C1 segment of cervical spinal cord (tissue), 14 donors: ENCODE results near the gene CFAP97.
"Not testable (repeated sequence)": the region's sequence is repeated elsewhere in the genome, so short reads cannot be mapped to it uniquely, and the experiment has no call there.

Experiments used
- DNase-seq, 14 donors: peaks; one replicate each; lab custom pipeline; 2025; lab: John Stamatoyannopoulos, UW

CFAP97 gene

DNA sequence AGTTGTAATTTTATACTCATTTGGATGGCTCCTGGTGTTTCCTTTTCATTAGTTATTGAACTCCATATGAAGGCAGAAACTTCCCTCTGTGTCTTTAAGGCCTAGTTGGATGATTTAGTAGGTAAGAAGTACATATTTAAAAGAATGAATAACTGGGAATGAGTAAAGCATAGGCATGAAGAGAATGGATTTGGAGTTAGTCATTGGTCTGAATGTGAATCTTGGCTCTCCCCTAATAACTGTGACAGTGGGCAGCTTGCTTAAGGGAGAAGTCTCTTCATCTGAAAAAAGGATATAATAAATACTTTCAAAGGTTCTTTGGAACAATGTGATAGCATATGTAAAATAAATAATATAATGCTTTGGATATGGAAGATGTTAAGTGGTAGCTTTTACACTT, 18.8 kb upstream of the CFAP97 start:
- no peak for DNase-seq

DNA sequence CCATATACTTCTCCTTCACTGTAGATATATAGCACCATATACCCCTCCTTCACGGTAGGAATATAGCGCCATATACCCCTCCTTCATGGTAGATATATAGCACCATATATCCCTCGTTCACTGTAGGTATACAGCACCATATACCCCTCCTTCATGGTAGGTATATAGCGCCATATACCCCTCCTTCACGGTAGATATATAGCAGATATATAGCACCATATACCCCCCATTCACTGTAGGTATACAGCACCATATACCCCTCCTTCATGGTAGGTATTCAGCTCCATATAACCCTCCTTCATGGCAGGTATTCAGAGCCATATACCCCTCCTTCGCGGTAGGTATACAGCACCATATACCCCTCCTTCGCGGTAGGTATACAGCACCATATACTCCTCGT, 18.1 kb upstream of the CFAP97 start:
- no peak for DNase-seq

DNA sequence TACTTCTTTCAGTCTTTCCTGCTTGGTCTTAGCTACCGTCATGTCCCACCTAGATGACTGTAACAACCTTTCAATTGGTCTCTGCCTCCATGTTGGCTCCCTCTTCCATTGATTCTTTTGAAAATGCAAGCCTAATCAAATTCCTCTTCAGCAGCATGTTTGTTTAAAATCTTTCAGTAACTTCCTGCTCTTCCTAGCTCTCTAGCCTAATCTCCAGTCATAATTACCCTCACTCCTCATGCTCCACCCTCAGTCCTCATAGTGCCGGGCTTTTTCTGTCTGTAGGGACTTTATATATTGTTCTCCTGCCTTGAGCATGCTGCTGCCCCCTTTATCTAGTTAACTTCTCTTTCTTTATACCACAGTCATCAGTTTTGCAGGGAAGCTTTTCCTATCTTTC, 17.7 kb upstream of the CFAP97 start:
- no peak for DNase-seq

DNA sequence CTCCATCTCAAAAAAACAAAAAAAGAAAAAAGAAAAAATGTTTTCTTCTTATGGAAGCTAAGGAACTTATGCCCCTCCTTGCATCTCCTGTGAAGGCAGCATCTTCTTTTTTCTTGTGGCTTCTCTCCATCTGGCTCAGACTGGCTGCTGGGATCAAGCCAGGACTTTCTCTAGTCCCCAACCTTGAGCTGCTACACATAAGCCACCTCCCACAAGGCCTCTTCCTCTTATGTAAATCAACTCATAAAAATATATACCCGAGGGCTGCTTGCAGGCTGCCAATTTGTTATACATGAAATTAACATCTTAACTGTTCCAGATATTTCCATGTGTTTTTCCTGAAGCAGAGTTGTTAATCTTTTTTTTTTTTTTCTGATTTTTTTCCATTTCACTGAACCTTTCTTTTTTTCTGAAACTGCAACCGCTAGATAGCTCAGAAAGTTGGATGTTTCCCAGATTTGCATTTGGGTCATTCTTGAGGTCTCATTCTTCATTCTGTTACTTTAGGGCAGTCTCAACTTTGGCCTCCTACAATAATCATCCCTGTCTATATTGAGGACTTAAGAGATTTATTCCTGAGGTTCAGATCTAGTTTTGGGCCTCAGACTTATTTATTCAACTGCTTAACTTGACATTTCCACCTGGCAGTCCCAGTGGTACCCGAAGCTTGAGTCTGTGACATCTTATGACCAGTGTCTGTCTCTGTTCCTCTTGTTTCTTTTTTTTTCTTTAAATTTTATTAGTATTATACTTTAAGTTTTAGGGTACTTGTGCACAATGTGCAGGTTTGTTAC, 15.9 kb upstream of the CFAP97 start:
- peak in 3 of 14 donors; percentile 18 to 67 (median 25) for DNase-seq

DNA sequence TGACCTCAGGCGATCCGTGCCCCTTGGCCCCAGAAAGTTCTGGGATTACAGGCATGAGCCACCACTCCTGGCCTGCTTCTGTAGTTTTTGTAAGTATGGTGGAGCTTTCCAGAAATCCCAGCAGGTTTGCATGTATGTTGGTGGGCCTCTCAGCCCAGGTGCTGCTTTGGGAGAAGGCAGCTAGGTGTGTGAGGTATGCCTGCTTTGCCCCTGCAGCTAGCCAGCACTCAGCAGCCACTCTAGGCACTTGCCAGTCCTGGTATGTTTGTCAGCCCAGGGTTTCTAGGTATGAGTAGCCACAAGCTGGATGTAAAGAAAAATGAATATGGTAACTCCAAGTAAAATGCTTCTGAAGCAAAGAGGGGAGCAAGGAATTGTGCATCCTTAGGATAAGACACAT, 14.5 kb upstream of the CFAP97 start:
- DNase-seq, result no peak

DNA sequence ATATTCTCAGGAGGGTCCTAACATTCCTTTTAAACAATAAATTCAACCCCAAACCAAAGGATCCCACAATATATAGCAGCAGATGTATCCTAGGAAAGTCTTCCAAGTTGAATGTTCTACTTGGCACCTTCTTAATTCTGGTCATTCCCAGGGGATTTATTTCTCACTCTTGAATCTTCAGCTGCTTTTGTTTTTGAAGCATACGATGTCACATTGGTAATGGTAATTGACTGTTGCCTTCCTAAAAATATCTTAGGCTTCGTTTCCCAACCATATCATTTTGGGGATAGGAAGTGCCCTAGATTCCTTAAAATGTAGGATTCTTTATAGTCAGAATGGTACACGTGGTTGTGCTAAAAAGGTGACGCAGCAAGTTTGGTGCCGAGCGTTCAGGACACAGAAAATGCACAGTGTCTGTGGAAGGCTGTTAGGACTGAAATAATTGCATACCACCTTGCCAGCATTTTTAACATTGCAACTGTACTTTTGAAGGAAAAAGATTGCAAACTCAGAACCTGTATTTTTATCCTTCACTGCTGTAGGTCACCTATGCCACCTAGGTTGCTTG, 13.7 kb upstream of the CFAP97 start:
- peak in 1 of 14 donors; percentile 52 for DNase-seq

DNA sequence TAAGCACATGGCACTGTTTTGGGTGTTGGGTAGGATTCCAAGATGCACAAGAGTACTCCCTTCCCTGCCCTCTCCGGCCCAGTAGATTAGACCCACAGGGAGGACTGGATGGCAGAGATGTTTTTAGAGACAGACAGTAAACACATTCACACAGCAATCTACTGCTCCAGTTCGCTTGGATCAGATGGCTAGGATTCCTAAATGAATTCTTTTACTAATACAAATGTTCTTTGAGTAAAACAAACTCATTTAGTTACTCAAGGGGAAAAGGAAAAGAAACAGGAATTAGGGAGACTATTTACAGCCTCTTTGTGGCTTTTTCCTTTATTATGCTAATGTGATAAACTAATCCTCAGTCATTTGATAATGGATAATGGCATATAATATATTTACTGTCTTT, 11.5 kb upstream of the CFAP97 start:
- DNase-seq, result no peak

DNA sequence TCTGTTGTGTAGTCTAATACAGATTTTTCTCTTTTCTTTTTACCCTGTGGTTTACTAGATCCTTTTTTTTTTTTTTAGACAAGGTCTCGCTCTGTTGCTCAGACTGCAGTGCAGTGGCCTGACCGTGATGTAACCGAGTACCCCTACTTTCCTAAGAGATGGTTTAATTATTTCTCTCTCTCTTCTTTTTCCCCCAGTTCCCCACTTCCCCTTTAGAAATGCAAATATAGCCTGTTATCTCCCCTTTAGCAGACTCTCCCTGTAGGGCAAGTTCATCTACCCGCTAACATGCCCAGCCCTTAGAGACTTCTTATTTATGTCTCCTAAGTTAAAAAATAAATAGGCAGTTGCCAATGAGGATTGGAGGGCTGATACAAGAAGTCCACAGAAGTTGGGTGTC, 10.1 kb upstream of the CFAP97 start:
- no peak for DNase-seq

DNA sequence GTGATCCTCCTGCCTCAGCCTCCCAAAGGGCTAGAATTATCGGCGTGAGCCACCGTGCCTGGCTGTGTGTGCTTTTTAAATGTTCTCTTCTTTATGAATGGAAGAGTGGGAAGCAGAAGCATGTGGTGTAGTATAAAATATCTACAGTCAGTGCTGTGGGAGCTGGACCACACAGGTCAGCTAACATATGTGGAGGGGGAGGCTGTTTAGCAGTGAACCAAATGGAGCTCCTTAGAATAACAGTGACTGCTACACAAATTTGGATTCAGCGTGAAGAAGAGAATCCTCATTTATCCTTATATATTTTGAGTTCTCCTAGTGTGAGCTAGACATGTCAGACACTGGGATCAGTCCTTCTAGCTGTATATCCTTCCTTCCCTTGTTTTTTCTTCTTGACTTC, 8.8 kb upstream of the CFAP97 start:
- DNase-seq, result peak in 1 of 14 donors; percentile 20

DNA sequence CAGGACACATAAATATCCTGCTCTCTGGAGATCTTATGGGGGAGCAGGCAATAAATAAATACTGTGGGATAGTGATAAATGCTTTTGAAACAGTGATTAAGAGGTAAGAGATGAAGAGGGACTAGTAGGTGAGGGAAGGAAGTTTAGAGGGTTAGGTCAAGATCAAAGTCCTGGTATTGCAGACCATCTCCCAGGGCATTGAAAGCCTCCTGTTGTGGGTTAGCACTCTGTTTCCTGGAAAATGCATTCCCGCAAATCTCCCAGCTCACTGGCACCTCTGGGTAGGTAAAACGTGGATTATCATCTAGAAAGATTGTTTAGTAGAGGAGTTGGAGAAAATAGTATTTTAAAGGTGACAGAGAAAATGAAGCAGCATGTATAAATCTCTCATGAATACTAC, 7.8 kb upstream of the CFAP97 start:
- DNase-seq, result no peak

DNA sequence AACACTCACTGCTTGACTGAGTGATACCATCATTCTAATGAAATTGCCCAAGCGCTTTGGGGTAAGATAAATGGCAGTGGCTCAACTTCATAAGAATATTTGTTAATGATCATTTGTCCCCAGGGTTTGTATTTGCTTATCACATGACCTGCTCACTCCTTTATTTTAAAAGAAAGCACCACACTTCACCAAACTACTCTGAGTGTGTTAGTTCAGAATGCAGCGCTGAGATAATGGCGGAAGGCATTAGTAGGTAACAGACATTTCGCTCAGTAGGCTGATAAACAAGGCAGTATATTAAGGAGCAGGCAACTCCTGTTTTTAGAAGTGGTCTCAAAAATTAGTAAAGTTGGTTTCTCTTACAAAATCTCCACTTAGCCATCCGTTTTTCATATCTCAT, 7.2 kb upstream of the CFAP97 start:
- peak in 1 of 14 donors; percentile 47 for DNase-seq

DNA sequence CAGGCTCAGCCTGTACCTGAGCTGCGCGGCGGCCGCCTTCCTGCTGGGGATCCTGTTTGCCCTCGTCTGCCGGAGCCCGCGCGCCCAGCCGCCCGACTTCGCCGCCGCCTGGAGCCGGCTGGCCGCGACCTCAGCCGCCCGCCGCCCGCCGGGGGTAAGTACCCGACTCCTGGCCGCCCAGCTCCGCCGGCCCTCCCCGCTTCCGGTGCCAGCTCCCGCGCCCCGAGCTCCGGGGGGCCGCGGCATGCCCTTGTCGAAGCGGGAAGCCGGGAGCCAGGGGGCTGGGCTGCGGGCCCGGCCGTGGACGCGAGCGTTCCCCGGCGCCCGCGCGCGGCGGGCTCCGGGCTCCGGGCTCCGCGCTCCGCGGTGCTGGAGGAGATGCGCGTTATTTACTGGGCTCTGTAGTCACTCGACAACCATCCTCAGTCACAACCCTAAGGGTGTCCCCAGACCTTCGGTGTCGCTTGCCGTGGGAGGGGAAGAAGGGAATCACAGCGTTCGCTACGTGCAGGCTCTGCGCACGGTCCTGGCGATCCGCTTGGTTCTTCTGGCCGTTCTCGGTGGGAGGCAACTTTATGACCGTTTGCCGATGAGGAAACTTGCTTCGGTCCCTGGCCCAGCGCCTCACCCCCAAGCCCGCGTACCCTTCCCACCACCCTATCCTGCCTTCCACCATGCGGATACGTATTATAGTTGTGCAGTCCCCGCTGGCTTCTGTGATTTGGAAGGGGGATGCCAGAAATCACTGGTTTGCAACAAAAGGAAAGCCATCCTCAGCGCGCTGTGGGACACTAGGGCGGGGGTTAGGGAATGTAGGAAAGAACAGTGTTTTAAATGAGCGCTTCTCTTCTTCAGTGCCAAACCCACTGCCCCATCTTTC, 6.5 kb upstream of the CFAP97 start:
- peak in 12 of 14 donors; percentile 15 to 68 (median 52) for DNase-seq

DNA sequence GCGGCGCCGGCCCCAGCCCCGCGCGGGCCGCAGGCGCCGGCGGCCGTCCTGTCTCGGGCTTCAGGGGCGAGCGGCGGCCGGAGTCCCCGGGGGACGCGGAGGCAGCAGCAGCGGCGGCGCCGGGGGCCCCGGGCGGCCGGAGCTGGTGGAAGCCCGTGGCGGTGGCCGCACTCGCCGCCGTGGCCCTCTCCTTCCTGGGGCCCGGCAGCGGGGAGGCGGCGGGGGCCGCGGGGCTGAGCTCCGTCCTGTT, 6.0 kb upstream of the CFAP97 start:
- DNase-seq, result not testable (repeated sequence)

DNA sequence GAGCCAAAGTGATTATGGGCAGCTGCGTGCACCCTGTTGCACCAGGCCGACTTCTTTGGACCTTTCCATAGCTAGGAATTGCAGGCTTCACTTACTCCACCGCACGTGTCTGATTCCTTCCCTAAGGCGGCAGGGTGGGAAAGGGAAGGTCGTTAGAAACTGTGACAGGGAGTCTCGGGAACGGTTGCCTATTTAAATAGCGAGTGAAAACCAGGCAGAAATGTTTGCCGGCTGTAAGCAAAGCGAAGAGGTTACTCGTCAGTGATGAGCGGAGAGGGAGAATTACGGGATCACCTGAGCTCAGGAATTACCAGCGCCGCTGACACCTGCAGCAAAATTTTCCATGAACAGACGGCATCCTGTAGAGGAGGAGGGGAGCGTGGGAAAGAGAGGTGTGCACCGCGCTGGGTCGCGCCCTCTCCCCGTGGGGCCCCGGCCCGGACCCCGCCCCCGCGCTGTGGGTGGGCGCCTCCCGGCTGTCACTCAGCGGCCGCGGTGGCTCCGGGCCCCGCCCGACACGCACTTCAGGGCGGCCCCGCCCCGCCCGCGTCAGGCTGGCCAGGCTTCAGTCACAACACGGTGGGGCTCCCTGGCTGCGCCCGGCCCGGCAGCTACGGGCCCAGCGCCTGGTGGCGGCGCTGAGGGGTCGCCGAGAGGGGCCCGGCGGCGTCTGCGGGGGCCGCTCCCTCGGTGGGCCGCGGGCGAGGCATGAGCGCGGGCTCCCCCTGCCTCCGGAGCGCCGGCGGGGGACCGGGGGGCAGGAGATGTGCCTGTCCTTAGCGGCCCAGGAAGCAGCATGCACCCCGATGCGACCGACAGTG, 5.4 kb upstream of the CFAP97 start, which contains the start of gene SNX25:
Gene SNX25 (plus strand): TSS at position 568 of the 821 bp plus-strand sequence. CDS start 229 bp downstream, at position 797.
- DNase-seq, result peak; percentile 18 to 93 (median 72)

DNA sequence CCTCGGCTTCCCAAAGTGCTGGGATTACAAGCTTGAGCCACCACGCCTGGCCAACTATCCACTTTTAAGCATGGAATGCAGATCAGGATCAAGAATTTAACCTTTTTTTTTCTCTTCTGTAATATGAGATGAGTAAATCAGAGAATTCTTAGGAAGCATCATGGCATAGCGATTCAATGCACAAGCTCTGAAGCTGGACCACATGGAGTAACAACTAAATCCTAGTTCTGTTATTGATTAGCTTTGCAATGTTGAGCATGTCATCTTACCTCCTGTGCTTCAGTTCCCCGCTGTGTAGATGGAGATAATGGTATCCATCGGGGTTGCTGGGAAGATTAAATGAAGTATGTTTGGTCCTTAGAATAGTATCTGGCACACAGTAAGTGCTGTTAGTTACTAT, 3.7 kb upstream of the CFAP97 start:
- no peak for DNase-seq

DNA sequence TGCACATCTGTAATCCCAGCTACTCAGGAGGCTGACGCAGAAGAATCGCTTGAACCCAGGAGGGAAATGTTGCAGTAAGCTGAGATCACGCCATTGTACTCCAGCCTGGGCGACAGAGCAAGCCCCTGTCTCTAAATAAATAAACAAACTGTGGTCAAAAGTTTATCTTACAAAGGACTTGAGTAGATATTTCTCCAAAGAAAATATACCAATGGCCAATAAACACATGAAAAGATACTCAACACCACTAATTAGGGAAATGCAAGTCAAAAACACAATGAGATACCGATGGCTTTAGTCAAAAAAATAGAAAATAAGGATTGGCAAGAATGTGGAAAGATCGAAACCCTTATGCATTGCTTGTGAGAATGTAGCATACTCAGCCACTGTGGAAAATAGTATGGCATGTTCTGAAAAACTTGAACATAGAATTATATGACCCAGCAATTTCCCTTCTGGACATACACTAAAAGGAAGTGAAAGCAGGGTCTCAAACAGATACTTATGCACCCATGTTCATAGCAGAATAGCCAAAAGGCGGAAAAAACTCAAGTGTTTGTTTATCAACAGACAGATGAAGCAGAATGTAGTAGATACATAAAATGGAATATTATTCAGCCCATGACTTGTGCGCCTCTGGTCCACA, 2.0 kb upstream of the CFAP97 start:
- DNase-seq, result no peak

DNA sequence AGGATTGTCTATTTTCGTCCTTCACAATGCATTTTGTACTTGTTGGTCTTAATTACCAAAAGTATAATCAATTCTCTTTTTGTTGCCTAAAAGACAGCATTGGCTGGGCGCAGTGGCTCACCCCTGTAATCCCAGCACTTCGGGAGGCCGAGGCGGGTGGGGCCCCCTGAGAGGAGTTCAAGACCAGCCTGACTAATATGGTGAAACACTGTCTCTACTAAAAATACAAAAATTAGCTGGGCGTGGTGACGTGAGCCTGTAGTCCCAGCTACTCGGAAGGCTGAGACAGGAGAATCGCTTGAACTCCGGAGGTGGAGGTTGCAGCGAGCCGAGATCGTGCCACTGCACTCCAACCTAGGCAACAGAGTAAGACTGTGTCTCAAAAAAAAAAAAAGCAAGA, 1.3 kb upstream of the CFAP97 start:
- DNase-seq, result not testable (repeated sequence)

DNA sequence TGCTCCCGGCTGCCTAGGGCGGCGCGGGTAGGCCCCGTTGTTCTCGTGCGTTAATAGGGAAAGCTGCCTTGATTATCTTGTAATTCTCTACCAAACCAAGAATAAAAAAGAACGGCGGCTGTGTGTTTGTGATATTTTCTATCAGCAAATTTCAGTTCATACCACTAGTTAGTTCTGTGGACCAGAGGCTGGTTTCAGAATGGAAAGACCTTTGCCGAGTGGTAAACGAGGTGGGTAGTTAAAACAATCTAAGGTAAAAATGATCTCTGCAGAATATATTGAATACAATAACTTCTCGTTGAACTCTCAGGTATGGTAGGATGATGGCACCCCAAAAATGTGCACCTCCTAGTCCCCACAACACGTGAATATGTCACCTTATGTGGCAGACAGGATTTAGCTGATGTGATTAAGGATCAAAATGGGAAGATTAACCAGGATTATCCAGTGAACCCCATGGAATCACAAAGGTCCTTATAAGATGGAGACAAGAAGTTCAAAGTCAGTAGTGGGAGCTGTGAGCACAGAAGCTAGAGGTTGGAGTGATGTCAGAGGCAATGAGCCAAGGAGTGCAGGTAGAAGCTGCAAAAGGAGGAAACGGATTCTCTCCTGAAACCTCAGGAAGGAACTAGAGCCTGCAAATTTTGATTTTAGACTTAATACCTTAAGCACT, 574 bp upstream of the CFAP97 start:
- peak in 1 of 14 donors; percentile 63 for DNase-seq

DNA sequence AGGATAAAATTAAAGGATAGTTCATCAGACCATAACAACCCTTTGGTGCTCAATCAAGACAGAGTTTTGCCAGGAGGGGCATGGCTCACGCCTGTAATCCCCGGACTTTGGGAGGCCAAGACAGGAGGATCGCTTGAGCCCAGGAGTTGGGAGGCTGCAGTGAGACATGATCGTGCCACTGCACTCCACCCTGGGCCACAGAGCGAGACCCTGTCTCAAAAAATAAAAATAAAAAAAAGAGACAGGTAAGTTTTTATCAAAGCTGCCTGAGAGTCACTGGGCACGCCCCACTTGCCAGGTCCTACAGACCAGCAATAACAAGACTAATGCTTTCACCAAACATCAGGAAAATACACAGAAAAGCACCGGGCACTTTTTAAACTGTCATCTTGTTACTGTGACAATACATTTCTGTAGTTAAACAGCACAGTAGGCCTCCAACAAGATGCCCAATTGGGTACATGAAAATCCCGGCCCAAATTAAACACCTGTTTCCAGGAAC, 765 bp downstream of the CFAP97 start:
- peak in 3 of 14 donors; percentile 38 to 53 (median 52) for DNase-seq
